ENCODE data around the gene TCF7.

Gene TCF7

GRCh38 chr5:134188092-134188491 is 73.6 kb downstream of the TCF7 start:
- Histone ChIP-seq H3K9ac (ENCODE audit: low read length) (no peak overlapping the region), H3K4me2 (ENCODE audit: low read depth, low read length, poor library complexity, severe bottlenecking) (no peak overlapping the region), H3F3A (ENCODE audit: insufficient read depth) (peaks cover 14% of the 10 kb centered on the region; the same call in 1 of the 2 replicates), H4K20me1 (ENCODE audit: low read depth, low read length) (no peaks in the 10 kb centered on the region), H3K9me3 (ENCODE audit: insufficient read depth, low read length) (no peaks in the 10 kb centered on the region), H3K36me3 (ENCODE audit: low read length) (no peaks in the 10 kb centered on the region), H3K4me3 (ENCODE audit: insufficient read depth, low read length, poor library complexity, severe bottlenecking) (no peak overlapping the region), H3K79me2 (ENCODE audit: insufficient read depth, low read length) (no peaks in the 10 kb centered on the region), H2AFZ (ENCODE audit: low read depth, low read length, severe bottlenecking) (no peak overlapping the region), H3K27me3 (ENCODE audit: low read length) (no peaks in the 10 kb centered on the region), H3K27ac (ENCODE audit: low read depth, low read length) (no peak overlapping the region), H3K9me2 (replicated peaks; ENCODE audit: insufficient read depth, low read length) (no peaks in the 10 kb centered on the region)
- TF ChIP-seq EZH2phosphoT487 (conservative IDR thresholded peaks at IDR 0.05; ENCODE audit: low read length) (no peak), CTCF (IDR thresholded peaks at IDR 0.05; ENCODE audit: insufficient read depth, low read length, poor library complexity, severe bottlenecking) (no peak)

GRCh38 chr5:134189031-134189430 is 74.5 kb downstream of the TCF7 start:
- H3K4me3 ChIP-seq (ENCODE audit: insufficient read depth, low read length, poor library complexity, severe bottlenecking), result no peak overlapping the region
- H3K9me3 ChIP-seq (ENCODE audit: insufficient read depth, low read length), result no peaks in the 10 kb centered on the region
- H4K20me1 ChIP-seq (ENCODE audit: low read depth, low read length), result no peaks in the 10 kb centered on the region
- no peak overlapping the region for H3K27ac ChIP-seq (ENCODE audit: low read depth, low read length)
- no peak for TF ChIP-seq CTCF (IDR thresholded peaks at IDR 0.05; ENCODE audit: insufficient read depth, low read length, poor library complexity, severe bottlenecking)
- no peak for TF ChIP-seq EZH2phosphoT487 (conservative IDR thresholded peaks at IDR 0.05; ENCODE audit: low read length)
- peaks cover 14% of the 10 kb centered on the region; the same call in 1 of the 2 replicates for H3F3A ChIP-seq (ENCODE audit: insufficient read depth)
- H2AFZ ChIP-seq (ENCODE audit: low read depth, low read length, severe bottlenecking), result no peak overlapping the region
- no peaks in the 10 kb centered on the region for H3K36me3 ChIP-seq (ENCODE audit: low read length)
- no peaks in the 10 kb centered on the region for H3K9me2 ChIP-seq (replicated peaks; ENCODE audit: insufficient read depth, low read length)
- no peaks in the 10 kb centered on the region for H3K27me3 ChIP-seq (ENCODE audit: low read length)
- no peaks in the 10 kb centered on the region for H3K79me2 ChIP-seq (ENCODE audit: insufficient read depth, low read length)
- no peak overlapping the region for H3K9ac ChIP-seq (ENCODE audit: low read length)
- no peak overlapping the region for H3K4me2 ChIP-seq (ENCODE audit: low read depth, low read length, poor library complexity, severe bottlenecking)

GRCh38 chr5:134195666-134196065 is 81.2 kb downstream of the TCF7 start:
- H4K20me1 ChIP-seq (ENCODE audit: low read depth, low read length), result no peaks in the 10 kb centered on the region
- no peak overlapping the region for H2AFZ ChIP-seq (ENCODE audit: low read depth, low read length, severe bottlenecking)
- H3K9ac ChIP-seq (ENCODE audit: low read length), result no peak overlapping the region
- H3K9me2 ChIP-seq (replicated peaks; ENCODE audit: insufficient read depth, low read length), result no peaks in the 10 kb centered on the region
- H3K27ac ChIP-seq (ENCODE audit: low read depth, low read length), result no peak overlapping the region
- no peak overlapping the region for H3K4me2 ChIP-seq (ENCODE audit: low read depth, low read length, poor library complexity, severe bottlenecking)
- H3K4me3 ChIP-seq (ENCODE audit: insufficient read depth, low read length, poor library complexity, severe bottlenecking), result no peak overlapping the region
- H3K9me3 ChIP-seq (ENCODE audit: insufficient read depth, low read length), result no peaks in the 10 kb centered on the region
- peaks cover 15% of the 10 kb centered on the region; the same call in 1 of the 2 replicates for H3F3A ChIP-seq (ENCODE audit: insufficient read depth)
- H3K27me3 ChIP-seq (ENCODE audit: low read length), result no peaks in the 10 kb centered on the region
- H3K79me2 ChIP-seq (ENCODE audit: insufficient read depth, low read length), result no peaks in the 10 kb centered on the region
- H3K36me3 ChIP-seq (ENCODE audit: low read length), result peaks cover 38% of the 10 kb centered on the region
- TF ChIP-seq CTCF (IDR thresholded peaks at IDR 0.05; ENCODE audit: insufficient read depth, low read length, poor library complexity, severe bottlenecking) (no peak), EZH2phosphoT487 (conservative IDR thresholded peaks at IDR 0.05; ENCODE audit: low read length) (no peak)

All from SU-DHL-6 (cell line).